HepG2 (cell line): Measurements from ENCODE around the gene MTX1. TPM values are rescaled to one million over a fixed set of nuclear protein-coding genes. Genes with fewer than 3 reads are reported as not detected.

ENCODE experiments used
- ELF3 ChIP-seq: IDR thresholded peaks from 2 replicates; pipeline ENCODE4 v1.6.1; 2016; ENCODE audit warnings: missing genetic modification reagents, missing compliant biosample characterization
- MAFG ChIP-seq: sonication (generic); formaldehyde crosslinking; IDR thresholded peaks from 2 replicates; pipeline ENCODE4 v1.5.1; 2020; ENCODE audit warnings: mild to moderate bottlenecking, missing genetic modification reagents
- MEIS2 ChIP-seq: sonication (generic); formaldehyde crosslinking; IDR thresholded peaks from 2 replicates; pipeline ENCODE4 v1.9.0; 2021; ENCODE audit warnings: mild to moderate bottlenecking, missing genetic modification reagents
- MYC ChIP-seq: sonication (generic); formaldehyde crosslinking; IDR thresholded peaks from 2 replicates; pipeline ENCODE4 v1.9.0; 2021; ENCODE audit warnings: missing genetic modification reagents, borderline replicate concordance
- SAFB2 ChIP-seq: sonication (generic); formaldehyde crosslinking; IDR thresholded peaks from 2 replicates; pipeline ENCODE4 v1.5.1; 2020; ENCODE audit warnings: missing genetic modification reagents, low read depth, mild to moderate bottlenecking, borderline replicate concordance
- SAP130 ChIP-seq: IDR thresholded peaks from 2 replicates; pipeline ENCODE4 v1.6.1; 2016; ENCODE audit warnings: low read depth
- ZNF431 ChIP-seq: sonication (generic); formaldehyde crosslinking; IDR thresholded peaks from 2 replicates; pipeline ENCODE4 v1.9.0; 2022; ENCODE audit warnings: missing genetic modification reagents, low read depth, mild to moderate bottlenecking, borderline replicate concordance
- ZNF567 ChIP-seq: sonication (generic); formaldehyde crosslinking; IDR thresholded peaks from 2 replicates; pipeline ENCODE4 v1.8.1; 2023; ENCODE audit warnings: mild to moderate bottlenecking, missing genetic modification reagents, borderline replicate concordance
- ZNF589 ChIP-seq: sonication (generic); formaldehyde crosslinking; conservative IDR thresholded peaks from 2 replicates; pipeline ENCODE4 v1.8.0; 2022; ENCODE audit warnings: mild to moderate bottlenecking, moderate library complexity, missing genetic modification reagents
- polyA plus RNA-seq, 8 experiments: library from polyadenylated mRNA; depleted of rRNA in 3 of 8; stranded (reverse) in 7 of 8; unstranded in 1 of 8; fragments of >200 nt; fragmentation: Illumina TruSeq in 4 of 8; extraction: Trizol in 4 of 8; gene quantifications; 2 replicates each; pipeline versions ENCODE4 v1.2.1 to v1.2.3, GENCODE V29; 2011 to 2016; ENCODE audit warnings: low read depth in 4 of 8, missing spikeins in 1 of 8, mixed read lengths in 1 of 8; ENCODE audit not compliant: insufficient read depth in 1 of 8
- total RNA-seq, 5 experiments: library from RNA; depleted of rRNA; stranded (reverse); fragments of >200 nt; fragmentation: Illumina TruSeq; extraction: Trizol; gene quantifications; 2 replicates each; pipeline ENCODE4 v1.2.3, GENCODE V29; 2016; ENCODE audit warnings: low read depth in 1 of 5
- TF ChIP-seq, protein P1 (sequence below): sonication (generic); formaldehyde crosslinking; IDR thresholded peaks from 2 replicates; pipeline ENCODE4 v1.5.0; 2020; ENCODE audit warnings: mild to moderate bottlenecking, missing genetic modification reagents
- TF ChIP-seq, protein P2 (sequence below): sonication (generic); formaldehyde crosslinking; IDR thresholded peaks from 2 replicates; pipeline ENCODE4 v1.8.1; 2023; ENCODE audit warnings: missing genetic modification reagents, inconsistent platforms, borderline replicate concordance
- TF ChIP-seq, protein P3 (sequence below): sonication (generic); formaldehyde crosslinking; IDR thresholded peaks from 2 replicates; pipeline ENCODE4 v1.5.1; 2020; ENCODE audit warnings: mild to moderate bottlenecking, missing genetic modification reagents, borderline replicate concordance
- TF ChIP-seq, protein P4 (sequence below): sonication (generic); formaldehyde crosslinking; IDR thresholded peaks from 2 replicates; pipeline ENCODE4 v1.5.0; 2020; ENCODE audit warnings: mild to moderate bottlenecking, missing genetic modification reagents, moderate library complexity
- TF ChIP-seq, protein P5 (sequence below): sonication (generic); formaldehyde crosslinking; IDR thresholded peaks from 2 replicates; pipeline ENCODE4 v1.4.0; 2020; ENCODE audit warnings: missing genetic modification reagents

Gene MTX1
- total and polyA plus RNA-seq, 2 of the 13 experiments (the other 11 are each of a cell fraction or from before 2014, with no cell fraction given) = 64.5 to 72.6 TPM

DNA sequence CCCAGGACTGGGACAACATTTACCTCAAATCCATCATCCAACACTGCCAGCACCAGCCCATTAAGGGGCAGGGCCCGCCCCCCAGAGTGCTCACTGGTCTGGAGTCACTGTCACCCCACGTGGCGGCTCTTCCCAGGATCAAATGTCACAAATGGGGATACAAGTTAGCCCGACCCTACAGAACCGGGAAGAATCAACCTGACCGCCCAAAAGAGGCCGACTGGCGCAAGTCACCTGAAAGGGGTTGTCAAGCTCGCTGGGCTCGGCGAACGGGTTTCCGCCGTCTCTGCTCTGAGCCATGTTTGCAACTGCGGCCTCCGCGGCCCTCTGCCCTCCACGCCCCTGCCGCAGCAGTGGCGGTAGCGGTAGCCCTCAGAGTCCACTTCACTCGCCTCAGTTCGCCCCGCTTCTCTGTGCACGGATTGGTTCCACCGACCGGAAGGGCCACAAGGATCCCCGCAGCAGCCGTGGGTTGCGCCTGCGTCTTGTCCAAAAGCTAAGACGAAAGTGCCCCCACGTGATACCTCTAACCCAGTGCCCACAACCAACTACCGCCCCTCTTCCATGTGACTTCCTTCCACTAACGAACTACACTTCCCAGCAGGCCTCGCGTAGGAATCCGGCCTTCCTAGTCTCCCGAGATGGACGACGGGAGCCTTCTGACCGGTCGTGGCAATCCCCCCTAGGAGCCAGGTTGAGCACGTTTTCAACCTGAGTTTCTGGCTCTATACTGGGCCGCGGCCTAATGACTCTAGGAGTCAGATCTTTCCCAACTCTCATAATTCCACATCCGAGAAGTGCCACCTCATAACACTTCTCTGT, 53.6 kb downstream of the MTX1 start, which contains the start of gene SCAMP3 (continued):
- TF ChIP-seq, protein P1, sequence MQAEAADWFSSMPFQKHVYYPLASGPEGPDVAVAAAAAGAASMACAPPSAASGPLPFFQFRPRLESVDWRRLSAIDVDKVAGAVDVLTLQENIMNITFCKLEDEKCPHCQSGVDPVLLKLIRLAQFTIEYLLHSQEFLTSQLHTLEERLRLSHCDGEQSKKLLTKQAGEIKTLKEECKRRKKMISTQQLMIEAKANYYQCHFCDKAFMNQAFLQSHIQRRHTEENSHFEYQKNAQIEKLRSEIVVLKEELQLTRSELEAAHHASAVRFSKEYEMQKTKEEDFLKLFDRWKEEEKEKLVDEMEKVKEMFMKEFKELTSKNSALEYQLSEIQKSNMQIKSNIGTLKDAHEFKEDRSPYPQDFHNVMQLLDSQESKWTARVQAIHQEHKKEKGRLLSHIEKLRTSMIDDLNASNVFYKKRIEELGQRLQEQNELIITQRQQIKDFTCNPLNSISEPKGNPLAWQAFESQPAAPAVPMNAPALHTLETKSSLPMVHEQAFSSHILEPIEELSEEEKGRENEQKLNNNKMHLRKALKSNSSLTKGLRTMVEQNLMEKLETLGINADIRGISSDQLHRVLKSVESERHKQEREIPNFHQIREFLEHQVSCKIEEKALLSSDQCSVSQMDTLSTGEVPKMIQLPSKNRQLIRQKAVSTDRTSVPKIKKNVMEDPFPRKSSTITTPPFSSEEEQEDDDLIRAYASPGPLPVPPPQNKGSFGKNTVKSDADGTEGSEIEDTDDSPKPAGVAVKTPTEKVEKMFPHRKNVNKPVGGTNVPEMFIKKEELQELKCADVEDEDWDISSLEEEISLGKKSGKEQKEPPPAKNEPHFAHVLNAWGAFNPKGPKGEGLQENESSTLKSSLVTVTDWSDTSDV (CRISPR knock-in tag) = no peak; the same call in 1 of the 2 replicates
- TF ChIP-seq, protein P2, sequence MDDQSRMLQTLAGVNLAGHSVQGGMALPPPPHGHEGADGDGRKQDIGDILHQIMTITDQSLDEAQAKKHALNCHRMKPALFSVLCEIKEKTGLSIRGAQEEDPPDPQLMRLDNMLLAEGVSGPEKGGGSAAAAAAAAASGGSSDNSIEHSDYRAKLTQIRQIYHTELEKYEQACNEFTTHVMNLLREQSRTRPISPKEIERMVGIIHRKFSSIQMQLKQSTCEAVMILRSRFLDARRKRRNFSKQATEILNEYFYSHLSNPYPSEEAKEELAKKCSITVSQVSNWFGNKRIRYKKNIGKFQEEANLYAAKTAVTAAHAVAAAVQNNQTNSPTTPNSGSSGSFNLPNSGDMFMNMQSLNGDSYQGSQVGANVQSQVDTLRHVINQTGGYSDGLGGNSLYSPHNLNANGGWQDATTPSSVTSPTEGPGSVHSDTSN (CRISPR knock-in tag) = no peak
- TF ChIP-seq ZNF589 (peak; percentile 60; the same call in 1 of the 2 replicates), SAFB2 (CRISPR knock-in tag) (peak; percentile 81; the same call in 1 of the 2 replicates), ZNF431 (CRISPR knock-in tag) (peak; percentile 62; the same call in 1 of the 2 replicates), ELF3 (CRISPR knock-in tag) (peak; percentile 87), MAFG (CRISPR knock-in tag) (no peak), MYC (CRISPR knock-in tag) (peak; percentile 81), SAP130 (CRISPR knock-in tag) (peak; percentile 95), ZNF567 (CRISPR knock-in tag) (peak; percentile 29; the same call in 1 of the 2 replicates), MEIS2 (CRISPR knock-in tag) (peak; percentile 84; the same call in 1 of the 2 replicates)
- TF ChIP-seq, protein P3, sequence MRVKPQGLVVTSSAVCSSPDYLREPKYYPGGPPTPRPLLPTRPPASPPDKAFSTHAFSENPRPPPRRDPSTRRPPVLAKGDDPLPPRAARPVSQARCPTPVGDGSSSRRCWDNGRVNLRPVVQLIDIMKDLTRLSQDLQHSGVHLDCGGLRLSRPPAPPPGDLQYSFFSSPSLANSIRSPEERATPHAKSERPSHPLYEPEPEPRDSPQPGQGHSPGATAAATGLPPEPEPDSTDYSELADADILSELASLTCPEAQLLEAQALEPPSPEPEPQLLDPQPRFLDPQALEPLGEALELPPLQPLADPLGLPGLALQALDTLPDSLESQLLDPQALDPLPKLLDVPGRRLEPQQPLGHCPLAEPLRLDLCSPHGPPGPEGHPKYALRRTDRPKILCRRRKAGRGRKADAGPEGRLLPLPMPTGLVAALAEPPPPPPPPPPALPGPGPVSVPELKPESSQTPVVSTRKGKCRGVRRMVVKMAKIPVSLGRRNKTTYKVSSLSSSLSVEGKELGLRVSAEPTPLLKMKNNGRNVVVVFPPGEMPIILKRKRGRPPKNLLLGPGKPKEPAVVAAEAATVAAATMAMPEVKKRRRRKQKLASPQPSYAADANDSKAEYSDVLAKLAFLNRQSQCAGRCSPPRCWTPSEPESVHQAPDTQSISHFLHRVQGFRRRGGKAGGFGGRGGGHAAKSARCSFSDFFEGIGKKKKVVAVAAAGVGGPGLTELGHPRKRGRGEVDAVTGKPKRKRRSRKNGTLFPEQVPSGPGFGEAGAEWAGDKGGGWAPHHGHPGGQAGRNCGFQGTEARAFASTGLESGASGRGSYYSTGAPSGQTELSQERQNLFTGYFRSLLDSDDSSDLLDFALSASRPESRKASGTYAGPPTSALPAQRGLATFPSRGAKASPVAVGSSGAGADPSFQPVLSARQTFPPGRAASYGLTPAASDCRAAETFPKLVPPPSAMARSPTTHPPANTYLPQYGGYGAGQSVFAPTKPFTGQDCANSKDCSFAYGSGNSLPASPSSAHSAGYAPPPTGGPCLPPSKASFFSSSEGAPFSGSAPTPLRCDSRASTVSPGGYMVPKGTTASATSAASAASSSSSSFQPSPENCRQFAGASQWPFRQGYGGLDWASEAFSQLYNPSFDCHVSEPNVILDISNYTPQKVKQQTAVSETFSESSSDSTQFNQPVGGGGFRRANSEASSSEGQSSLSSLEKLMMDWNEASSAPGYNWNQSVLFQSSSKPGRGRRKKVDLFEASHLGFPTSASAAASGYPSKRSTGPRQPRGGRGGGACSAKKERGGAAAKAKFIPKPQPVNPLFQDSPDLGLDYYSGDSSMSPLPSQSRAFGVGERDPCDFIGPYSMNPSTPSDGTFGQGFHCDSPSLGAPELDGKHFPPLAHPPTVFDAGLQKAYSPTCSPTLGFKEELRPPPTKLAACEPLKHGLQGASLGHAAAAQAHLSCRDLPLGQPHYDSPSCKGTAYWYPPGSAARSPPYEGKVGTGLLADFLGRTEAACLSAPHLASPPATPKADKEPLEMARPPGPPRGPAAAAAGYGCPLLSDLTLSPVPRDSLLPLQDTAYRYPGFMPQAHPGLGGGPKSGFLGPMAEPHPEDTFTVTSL (CRISPR knock-in tag) = 0 out of 2 replicates have a peak, but pooled peaks have one; percentile 31
- TF ChIP-seq, protein P4, sequence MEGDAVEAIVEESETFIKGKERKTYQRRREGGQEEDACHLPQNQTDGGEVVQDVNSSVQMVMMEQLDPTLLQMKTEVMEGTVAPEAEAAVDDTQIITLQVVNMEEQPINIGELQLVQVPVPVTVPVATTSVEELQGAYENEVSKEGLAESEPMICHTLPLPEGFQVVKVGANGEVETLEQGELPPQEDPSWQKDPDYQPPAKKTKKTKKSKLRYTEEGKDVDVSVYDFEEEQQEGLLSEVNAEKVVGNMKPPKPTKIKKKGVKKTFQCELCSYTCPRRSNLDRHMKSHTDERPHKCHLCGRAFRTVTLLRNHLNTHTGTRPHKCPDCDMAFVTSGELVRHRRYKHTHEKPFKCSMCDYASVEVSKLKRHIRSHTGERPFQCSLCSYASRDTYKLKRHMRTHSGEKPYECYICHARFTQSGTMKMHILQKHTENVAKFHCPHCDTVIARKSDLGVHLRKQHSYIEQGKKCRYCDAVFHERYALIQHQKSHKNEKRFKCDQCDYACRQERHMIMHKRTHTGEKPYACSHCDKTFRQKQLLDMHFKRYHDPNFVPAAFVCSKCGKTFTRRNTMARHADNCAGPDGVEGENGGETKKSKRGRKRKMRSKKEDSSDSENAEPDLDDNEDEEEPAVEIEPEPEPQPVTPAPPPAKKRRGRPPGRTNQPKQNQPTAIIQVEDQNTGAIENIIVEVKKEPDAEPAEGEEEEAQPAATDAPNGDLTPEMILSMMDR (CRISPR knock-in tag) = peak; percentile 25; the same call in 1 of the 2 replicates
- TF ChIP-seq, protein P5, sequence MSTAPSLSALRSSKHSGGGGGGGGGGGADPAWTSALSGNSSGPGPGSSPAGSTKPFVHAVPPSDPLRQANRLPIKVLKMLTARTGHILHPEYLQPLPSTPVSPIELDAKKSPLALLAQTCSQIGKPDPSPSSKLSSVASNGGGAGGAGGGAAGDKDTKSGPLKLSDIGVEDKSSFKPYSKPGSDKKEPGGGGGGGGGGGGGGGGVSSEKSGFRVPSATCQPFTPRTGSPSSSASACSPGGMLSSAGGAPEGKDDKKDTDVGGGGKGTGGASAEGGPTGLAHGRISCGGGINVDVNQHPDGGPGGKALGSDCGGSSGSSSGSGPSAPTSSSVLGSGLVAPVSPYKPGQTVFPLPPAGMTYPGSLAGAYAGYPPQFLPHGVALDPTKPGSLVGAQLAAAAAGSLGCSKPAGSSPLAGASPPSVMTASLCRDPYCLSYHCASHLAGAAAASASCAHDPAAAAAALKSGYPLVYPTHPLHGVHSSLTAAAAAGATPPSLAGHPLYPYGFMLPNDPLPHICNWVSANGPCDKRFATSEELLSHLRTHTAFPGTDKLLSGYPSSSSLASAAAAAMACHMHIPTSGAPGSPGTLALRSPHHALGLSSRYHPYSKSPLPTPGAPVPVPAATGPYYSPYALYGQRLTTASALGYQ (CRISPR knock-in tag) = peak; percentile 37
